ENCODE results near the gene PTGFRN. TPM values are rescaled to one million over a fixed set of nuclear protein-coding genes. Genes with fewer than 3 reads are reported as not detected.

The PTGFRN gene
- total and polyA plus RNA-seq, 2 of the 8 experiments (the other 6 are each of a cell fraction or from before 2014, with no cell fraction given): 13.0 to 32.6 TPM

- no peak overlapping the region for H4K91ac ChIP-seq (replicated peaks; ENCODE audit: insufficient read length, low read length)
- TF ChIP-seq SP1 (IDR thresholded peaks at IDR 0.05; ENCODE audit: low read depth, low read length): no peak
- no peak for TF ChIP-seq SIX5 (IDR thresholded peaks at IDR 0.05; ENCODE audit: low read depth, low read length)
- TF ChIP-seq GTF2F1 (IDR thresholded peaks at IDR 0.05; ENCODE audit: borderline replicate concordance, low read depth, low read length): no peak
- TF ChIP-seq TAF7 (optimal IDR thresholded peaks at IDR 0.05; ENCODE audit: borderline replicate concordance, low read depth, low read length): no peak
- TF ChIP-seq SIRT6 (IDR thresholded peaks at IDR 0.05; ENCODE audit: low read length): no peak
- TF ChIP-seq, protein P1, sequence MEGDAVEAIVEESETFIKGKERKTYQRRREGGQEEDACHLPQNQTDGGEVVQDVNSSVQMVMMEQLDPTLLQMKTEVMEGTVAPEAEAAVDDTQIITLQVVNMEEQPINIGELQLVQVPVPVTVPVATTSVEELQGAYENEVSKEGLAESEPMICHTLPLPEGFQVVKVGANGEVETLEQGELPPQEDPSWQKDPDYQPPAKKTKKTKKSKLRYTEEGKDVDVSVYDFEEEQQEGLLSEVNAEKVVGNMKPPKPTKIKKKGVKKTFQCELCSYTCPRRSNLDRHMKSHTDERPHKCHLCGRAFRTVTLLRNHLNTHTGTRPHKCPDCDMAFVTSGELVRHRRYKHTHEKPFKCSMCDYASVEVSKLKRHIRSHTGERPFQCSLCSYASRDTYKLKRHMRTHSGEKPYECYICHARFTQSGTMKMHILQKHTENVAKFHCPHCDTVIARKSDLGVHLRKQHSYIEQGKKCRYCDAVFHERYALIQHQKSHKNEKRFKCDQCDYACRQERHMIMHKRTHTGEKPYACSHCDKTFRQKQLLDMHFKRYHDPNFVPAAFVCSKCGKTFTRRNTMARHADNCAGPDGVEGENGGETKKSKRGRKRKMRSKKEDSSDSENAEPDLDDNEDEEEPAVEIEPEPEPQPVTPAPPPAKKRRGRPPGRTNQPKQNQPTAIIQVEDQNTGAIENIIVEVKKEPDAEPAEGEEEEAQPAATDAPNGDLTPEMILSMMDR (IDR thresholded peaks at IDR 0.05; ENCODE audit: control extremely low read depth in 1 of 3, insufficient read depth in 1 of 3, low read depth in 1 of 3, low read length in 3 of 3): no peak
- TF ChIP-seq RXRA (IDR thresholded peaks at IDR 0.05; ENCODE audit: insufficient read depth, low read depth, low read length): no peak
- TF ChIP-seq, protein P2, sequence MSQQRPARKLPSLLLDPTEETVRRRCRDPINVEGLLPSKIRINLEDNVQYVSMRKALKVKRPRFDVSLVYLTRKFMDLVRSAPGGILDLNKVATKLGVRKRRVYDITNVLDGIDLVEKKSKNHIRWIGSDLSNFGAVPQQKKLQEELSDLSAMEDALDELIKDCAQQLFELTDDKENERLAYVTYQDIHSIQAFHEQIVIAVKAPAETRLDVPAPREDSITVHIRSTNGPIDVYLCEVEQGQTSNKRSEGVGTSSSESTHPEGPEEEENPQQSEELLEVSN (IDR thresholded peaks at IDR 0.05): no peak
- TF ChIP-seq TEAD4 (IDR thresholded peaks at IDR 0.05; ENCODE audit: low read depth, low read length): no peak
- no peak for TF ChIP-seq TAF1 (IDR thresholded peaks at IDR 0.05; ENCODE audit: low read depth, low read length)
- no peak for TF ChIP-seq HDAC2 (IDR thresholded peaks at IDR 0.05; ENCODE audit: borderline replicate concordance in 1 of 2, low read depth in 2 of 2, low read length in 2 of 2)
These were observed 99.4 kb downstream of the PTGFRN start for GRCh38 chr1:117009132-117009531.

More at GRCh38 chr1:117009132-117009531, 99.4 kb downstream of the PTGFRN start:
- CTCF ChIA-PET (ENCODE audit: partially characterized antibody): interaction anchor here (0.6 to 1.3 kb wide), 11 partner anchors 12 to 505 kb away, joined by 3 to 6 read pairs (median 3); no protein-coding TSS in a partner anchor
- FAIRE-seq: no peak
- Histone ChIP-seq H3K18ac (ENCODE audit: extremely low read depth, low read length) (no peak overlapping the region), H3K4me3 (ENCODE audit: extremely low read depth in 1 of 4, insufficient read depth in 2 of 4, low read depth in 3 of 4, low read length in 4 of 4) (no peak overlapping the region), H4K8ac (ENCODE audit: extremely low read depth, insufficient read depth, low read length) (no peak overlapping the region), H3K14ac (ENCODE audit: insufficient read length) (no peak overlapping the region), H3K4ac (replicated peaks; ENCODE audit: insufficient read length, low read depth, low read length) (no peak overlapping the region), H3K36me3 (ENCODE audit: control insufficient read depth in 2 of 4, insufficient read depth in 4 of 4, low read length in 3 of 4) (no peaks in the 10 kb centered on the region), H2BK120ac (replicated peaks; ENCODE audit: low read depth, low read length) (no peak overlapping the region), H3K56ac (replicated peaks; ENCODE audit: insufficient read length, low read depth, low read length) (no peak overlapping the region), H3K9ac (replicated peaks in 1 of 4; ENCODE audit: extremely low read depth in 1 of 4, low read depth in 3 of 4, low read length in 3 of 4) (no peak overlapping the region), H3K27ac (ENCODE audit: low read depth, low read length) (no peak overlapping the region), H4K5ac (ENCODE audit: insufficient read length, low read depth, low read length) (no peak overlapping the region), H3K23me2 (ENCODE audit: low read depth, low read length) (no peaks in the 10 kb centered on the region; the same call in 1 of the 2 replicates), H2BK15ac (ENCODE audit: low read length) (no peak overlapping the region), H3K4me2 (ENCODE audit: insufficient read depth in 1 of 2, low read depth in 2 of 2, low read length in 2 of 2) (no peak overlapping the region), H3K27me3 (replicated peaks in 1 of 4; ENCODE audit: control insufficient read depth in 3 of 4, extremely low read depth in 1 of 4, insufficient read depth in 3 of 4, low read length in 3 of 4) (no peaks in the 10 kb centered on the region), H2AFZ (ENCODE audit: low read length) (no peak overlapping the region), H3K23ac (ENCODE audit: insufficient read length) (no peak overlapping the region), H4K20me1 (replicated peaks in 1 of 2; ENCODE audit: control insufficient read depth in 1 of 2, insufficient read depth in 2 of 2, low read length in 2 of 2) (no peaks in the 10 kb centered on the region), H3K79me1 (ENCODE audit: low read depth, low read length) (no peaks in the 10 kb centered on the region), H2AK5ac (ENCODE audit: low read depth, low read length) (no peak overlapping the region), H3K9me3 (ENCODE audit: insufficient read depth in 2 of 2, low read depth in 1 of 2, low read length in 1 of 2) (no peaks in the 10 kb centered on the region), H2BK5ac (ENCODE audit: low read depth, low read length) (no peak overlapping the region), H2BK20ac (ENCODE audit: low read length) (no peak overlapping the region), H3K79me2 (ENCODE audit: control insufficient read depth in 1 of 2, insufficient read depth in 2 of 2, low read length in 2 of 2) (no peaks in the 10 kb centered on the region), H2BK12ac (ENCODE audit: low read depth, low read length) (no peak overlapping the region), H3K4me1 (replicated peaks in 1 of 4; ENCODE audit: control insufficient read depth in 3 of 4, insufficient read depth in 4 of 4, low read length in 3 of 4) (peaks cover 0 to 4% (median 1%) of the 10 kb centered on the region in 4 experiments; a peak in 2 of 7 replicates)
- no peak for DNase-seq (ENCODE audit: low read depth in 1 of 2, low spot score in 2 of 2)
- POLR2A ChIA-PET (ENCODE audit: partially characterized antibody): interaction anchor here (1.9 kb wide), 1 partner anchor 51 kb away, joined by 4 read pairs; the partner anchor contains the start of gene TTF2
- WGBS, 2 experiments (ENCODE audit: extremely low coverage in 1 of 2, insufficient coverage in 1 of 2, insufficient read length in 1 of 2, insufficient replicate concordance in 2 of 2, low coverage in 1 of 2, low lambda C conversion rate in 2 of 2, missing lambda C conversion rate in 1 of 2): 78% methylated on average over 3 of the region's 3 CpGs; no CpG with 5 or more reads in 1 of the 2 experiments

Data from H1 (cell line).